GM12892 (cell line): ENCODE results near the gene C2orf92.

Experiments
- POLR2A ChIP-seq: IDR thresholded peaks from 2 replicates; pipeline ENCODE4 v1.6.1; 2011; ENCODE audit warnings: low read depth, low read length, control low read depth
- TAF1 ChIP-seq: IDR thresholded peaks from 2 replicates; pipeline ENCODE4 v1.6.1; 2011; ENCODE audit warnings: low read depth, mild to moderate bottlenecking, control low read depth, low read length, borderline replicate concordance

DNA sequence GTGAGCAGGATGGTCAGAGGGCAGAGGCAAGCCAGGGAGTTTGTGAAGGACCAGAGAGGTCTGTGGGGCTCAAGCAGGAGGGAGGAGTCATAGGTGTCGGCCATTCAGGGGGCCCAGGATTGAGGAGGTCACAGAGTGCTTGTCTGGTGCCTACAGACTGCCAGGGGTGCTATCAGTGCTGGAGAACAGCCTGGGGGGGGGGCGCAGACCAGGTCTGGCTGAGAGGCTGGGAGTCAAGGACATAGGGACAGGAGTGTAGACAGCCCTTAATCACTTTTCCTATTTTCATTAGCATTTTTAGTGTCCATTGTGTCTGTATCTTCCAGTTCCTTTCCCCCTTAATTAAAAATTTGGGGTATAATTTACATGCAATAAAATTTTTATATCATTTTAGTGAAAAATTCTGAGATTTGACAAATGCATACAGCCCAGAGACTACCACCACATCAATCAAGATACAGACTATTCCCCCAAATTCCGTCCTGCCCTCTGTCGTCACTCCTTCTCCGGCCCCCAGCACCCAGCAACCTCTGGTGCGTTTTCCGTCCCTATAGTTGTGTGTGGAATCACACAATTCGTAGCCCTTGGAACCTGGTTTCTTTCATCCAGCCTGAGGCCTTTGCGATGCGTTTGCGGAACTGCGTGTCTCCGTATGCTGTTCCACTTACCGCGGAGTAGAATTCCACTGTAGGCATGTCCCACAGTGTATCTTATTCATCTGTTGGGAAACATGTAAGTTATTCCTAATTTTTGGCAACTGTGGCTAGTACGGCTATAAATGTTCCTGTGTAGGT, 50.0 kb downstream of the C2orf92 start:
- no peak for TF ChIP-seq TAF1
- no peak for TF ChIP-seq POLR2A
